HepG2 (cell line): ENCODE measurements around the gene RPS6KB1. TPM values are rescaled to one million over a fixed set of nuclear protein-coding genes. Genes with fewer than 3 reads are reported as not detected.
A peak's percentile ranks its signal among the peaks of the same experiment; 100 is the strongest.

Experiments
- ARHGAP35 ChIP-seq: sonication (generic); formaldehyde crosslinking; IDR thresholded peaks from 2 replicates; pipeline ENCODE4 v1.9.0; 2022; ENCODE audit warnings: mild to moderate bottlenecking, inconsistent platforms, moderate library complexity, missing genetic modification reagents, borderline replicate concordance
- BRCA1 ChIP-seq: sonication (generic); formaldehyde crosslinking; IDR thresholded peaks from 2 replicates; pipeline ENCODE4 v1.4.0; 2020; ENCODE audit warnings: missing genetic modification reagents
- HMGA1 ChIP-seq: sonication (generic); formaldehyde crosslinking; conservative IDR thresholded peaks from 2 replicates; pipeline ENCODE4 v1.4.0; 2020; ENCODE audit warnings: missing genetic modification reagents
- KLF9 ChIP-seq: IDR thresholded peaks from 2 replicates; pipeline ENCODE4 v1.6.1; 2016; ENCODE audit warnings: low read depth
- MYNN ChIP-seq: sonication (generic); formaldehyde crosslinking; IDR thresholded peaks from 2 replicates; pipeline ENCODE4 v1.4.0; 2020; ENCODE audit warnings: mild to moderate bottlenecking, low read depth, missing genetic modification reagents
- ZBTB42 ChIP-seq: sonication (generic); formaldehyde crosslinking; IDR thresholded peaks from 2 replicates; pipeline ENCODE4 v1.5.0; 2020; ENCODE audit warnings: mild to moderate bottlenecking, missing genetic modification reagents
- ZFY ChIP-seq: sonication (generic); formaldehyde crosslinking; IDR thresholded peaks from 2 replicates; pipeline ENCODE4 v1.4.0; 2020; ENCODE audit warnings: missing genetic modification reagents
- ZNF260 ChIP-seq: sonication (generic); formaldehyde crosslinking; IDR thresholded peaks from 2 replicates; pipeline ENCODE4 v1.4.0; 2020; ENCODE audit warnings: missing genetic modification reagents, low read depth, mild to moderate bottlenecking, borderline replicate concordance
- ZNF468 ChIP-seq: sonication (generic); formaldehyde crosslinking; IDR thresholded peaks from 2 replicates; pipeline ENCODE4 v1.8.0; 2022; ENCODE audit warnings: mild to moderate bottlenecking, moderate library complexity, missing genetic modification reagents
- ZNF501 ChIP-seq: sonication (generic); formaldehyde crosslinking; IDR thresholded peaks from 2 replicates; pipeline ENCODE4 v1.5.1; 2020; ENCODE audit warnings: mild to moderate bottlenecking, moderate library complexity, missing genetic modification reagents
- ZNF7 ChIP-seq: IDR thresholded peaks from 2 replicates; pipeline ENCODE4 v1.6.1; 2016; ENCODE audit warnings: missing biosample characterization, missing genetic modification reagents
- ZSCAN20 ChIP-seq: sonication (generic); formaldehyde crosslinking; IDR thresholded peaks from 2 replicates; pipeline ENCODE4 v1.4.0; 2020; ENCODE audit warnings: missing genetic modification reagents, mild to moderate bottlenecking, borderline replicate concordance
- polyA plus RNA-seq, 8 experiments: library from polyadenylated mRNA; depleted of rRNA in 3 of 8; stranded (reverse) in 7 of 8; unstranded in 1 of 8; fragments of >200 nt; fragmentation: Illumina TruSeq in 4 of 8; extraction: Trizol in 4 of 8; gene quantifications; 2 replicates each; pipeline versions ENCODE4 v1.2.1 to v1.2.3, GENCODE V29; 2011 to 2016; ENCODE audit warnings: low read depth in 4 of 8, missing spikeins in 1 of 8, mixed read lengths in 1 of 8; ENCODE audit not compliant: insufficient read depth in 1 of 8
- total RNA-seq, 5 experiments: library from RNA; depleted of rRNA; stranded (reverse); fragments of >200 nt; fragmentation: Illumina TruSeq; extraction: Trizol; gene quantifications; 2 replicates each; pipeline ENCODE4 v1.2.3, GENCODE V29; 2016; ENCODE audit warnings: low read depth in 1 of 5
- TF ChIP-seq, protein P1 (sequence below): sonication (generic); formaldehyde crosslinking; IDR thresholded peaks from 2 replicates; pipeline ENCODE4 v1.4.0; 2020; ENCODE audit warnings: mild to moderate bottlenecking, missing genetic modification reagents
- TF ChIP-seq, protein P2 (sequence below): sonication (generic); formaldehyde crosslinking; conservative IDR thresholded peaks from 2 replicates; pipeline ENCODE4 v1.8.1; 2023; ENCODE audit warnings: missing genetic modification reagents
- TF ChIP-seq, protein P3 (sequence below): sonication (generic); IDR thresholded peaks from 2 replicates; pipeline ENCODE4 v1.6.1; 2016; ENCODE audit warnings: low read depth, borderline replicate concordance
- TF ChIP-seq, protein P4 (sequence below): sonication (generic); formaldehyde crosslinking; IDR thresholded peaks from 2 replicates; pipeline ENCODE4 v1.4.0; 2020; ENCODE audit warnings: missing genetic modification reagents
- TF ChIP-seq, protein P5 (sequence below): sonication (generic); formaldehyde crosslinking; IDR thresholded peaks from 2 replicates; pipeline ENCODE4 v1.4.0; 2020; ENCODE audit warnings: low read depth, mild to moderate bottlenecking, missing genetic modification reagents
- TF ChIP-seq, protein P6 (sequence below): sonication (generic); formaldehyde crosslinking; IDR thresholded peaks from 2 replicates; pipeline ENCODE4 v1.4.0; 2020; ENCODE audit warnings: mild to moderate bottlenecking, missing genetic modification reagents

Gene RPS6KB1
- total and polyA plus RNA-seq, 2 of the 13 experiments (the other 11 are each of a cell fraction or from before 2014, with no cell fraction given) = 16.5 to 42.2 TPM

DNA sequence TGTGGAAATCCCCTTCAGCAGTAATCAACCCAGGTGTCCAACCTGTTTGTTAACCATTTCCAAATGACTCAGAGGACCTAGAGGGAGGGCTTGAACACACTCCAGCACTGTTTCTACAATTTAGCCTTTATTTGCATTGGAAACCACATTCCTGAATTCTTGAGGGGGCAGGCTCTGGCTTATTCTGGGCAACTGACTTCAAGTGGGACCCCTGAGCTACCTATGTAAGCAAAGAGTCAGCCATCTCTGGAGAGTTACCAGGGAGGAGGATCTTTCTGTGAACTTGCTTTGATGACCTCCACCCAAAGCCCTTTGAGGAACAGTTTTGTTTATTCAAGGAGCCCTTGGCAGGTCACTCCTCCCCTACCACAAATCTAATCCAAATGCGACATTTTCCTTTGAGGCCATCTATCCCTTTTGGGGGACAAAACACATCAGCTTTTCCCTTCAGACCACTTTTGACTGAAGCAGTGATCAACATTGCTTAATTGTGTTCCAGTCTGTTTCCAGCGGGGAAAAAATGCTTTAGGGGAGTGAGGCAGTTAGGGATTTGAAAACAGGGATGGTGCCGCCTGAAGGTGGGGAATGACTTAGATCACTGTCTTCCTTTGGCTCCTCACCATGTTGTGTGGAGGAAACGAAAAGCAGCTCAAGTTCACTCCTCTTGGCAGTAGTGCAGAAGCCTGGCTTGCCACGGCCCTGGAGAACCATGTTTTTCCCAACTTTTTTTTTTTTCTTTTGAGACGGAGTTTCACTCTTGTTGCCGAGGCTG lies 46.3 kb upstream of the RPS6KB1 start (continued):
- TF ChIP-seq ZNF7 (CRISPR knock-in tag) (no peak), MYNN (peak; percentile 44; the same call in 1 of the 2 replicates), ZFY (CRISPR knock-in tag) (peak; percentile 26; the same call in 1 of the 2 replicates), ZNF468 (no peak), ZSCAN20 (CRISPR knock-in tag) (0 out of 2 replicates have a peak, but pooled peaks have one; percentile 57), BRCA1 (peak; percentile 67; the same call in 1 of the 2 replicates), HMGA1 (CRISPR knock-in tag) (no peak), ZNF501 (CRISPR knock-in tag) (no peak; the same call in 1 of the 2 replicates), ARHGAP35 (CRISPR knock-in tag) (no peak), KLF9 (CRISPR knock-in tag) (no peak), ZNF260 (CRISPR knock-in tag) (no peak), ZBTB42 (CRISPR knock-in tag) (no peak)
- TF ChIP-seq, protein P1, sequence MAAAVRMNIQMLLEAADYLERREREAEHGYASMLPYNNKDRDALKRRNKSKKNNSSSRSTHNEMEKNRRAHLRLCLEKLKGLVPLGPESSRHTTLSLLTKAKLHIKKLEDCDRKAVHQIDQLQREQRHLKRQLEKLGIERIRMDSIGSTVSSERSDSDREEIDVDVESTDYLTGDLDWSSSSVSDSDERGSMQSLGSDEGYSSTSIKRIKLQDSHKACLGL (CRISPR knock-in tag) = no peak
- TF ChIP-seq, protein P2, sequence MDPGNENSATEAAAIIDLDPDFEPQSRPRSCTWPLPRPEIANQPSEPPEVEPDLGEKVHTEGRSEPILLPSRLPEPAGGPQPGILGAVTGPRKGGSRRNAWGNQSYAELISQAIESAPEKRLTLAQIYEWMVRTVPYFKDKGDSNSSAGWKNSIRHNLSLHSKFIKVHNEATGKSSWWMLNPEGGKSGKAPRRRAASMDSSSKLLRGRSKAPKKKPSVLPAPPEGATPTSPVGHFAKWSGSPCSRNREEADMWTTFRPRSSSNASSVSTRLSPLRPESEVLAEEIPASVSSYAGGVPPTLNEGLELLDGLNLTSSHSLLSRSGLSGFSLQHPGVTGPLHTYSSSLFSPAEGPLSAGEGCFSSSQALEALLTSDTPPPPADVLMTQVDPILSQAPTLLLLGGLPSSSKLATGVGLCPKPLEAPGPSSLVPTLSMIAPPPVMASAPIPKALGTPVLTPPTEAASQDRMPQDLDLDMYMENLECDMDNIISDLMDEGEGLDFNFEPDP = no peak
- TF ChIP-seq, protein P3, sequence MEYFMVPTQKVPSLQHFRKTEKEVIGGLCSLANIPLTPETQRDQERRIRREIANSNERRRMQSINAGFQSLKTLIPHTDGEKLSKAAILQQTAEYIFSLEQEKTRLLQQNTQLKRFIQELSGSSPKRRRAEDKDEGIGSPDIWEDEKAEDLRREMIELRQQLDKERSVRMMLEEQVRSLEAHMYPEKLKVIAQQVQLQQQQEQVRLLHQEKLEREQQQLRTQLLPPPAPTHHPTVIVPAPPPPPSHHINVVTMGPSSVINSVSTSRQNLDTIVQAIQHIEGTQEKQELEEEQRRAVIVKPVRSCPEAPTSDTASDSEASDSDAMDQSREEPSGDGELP = peak; percentile 58; the same call in 1 of the 2 replicates
- TF ChIP-seq, protein P4, sequence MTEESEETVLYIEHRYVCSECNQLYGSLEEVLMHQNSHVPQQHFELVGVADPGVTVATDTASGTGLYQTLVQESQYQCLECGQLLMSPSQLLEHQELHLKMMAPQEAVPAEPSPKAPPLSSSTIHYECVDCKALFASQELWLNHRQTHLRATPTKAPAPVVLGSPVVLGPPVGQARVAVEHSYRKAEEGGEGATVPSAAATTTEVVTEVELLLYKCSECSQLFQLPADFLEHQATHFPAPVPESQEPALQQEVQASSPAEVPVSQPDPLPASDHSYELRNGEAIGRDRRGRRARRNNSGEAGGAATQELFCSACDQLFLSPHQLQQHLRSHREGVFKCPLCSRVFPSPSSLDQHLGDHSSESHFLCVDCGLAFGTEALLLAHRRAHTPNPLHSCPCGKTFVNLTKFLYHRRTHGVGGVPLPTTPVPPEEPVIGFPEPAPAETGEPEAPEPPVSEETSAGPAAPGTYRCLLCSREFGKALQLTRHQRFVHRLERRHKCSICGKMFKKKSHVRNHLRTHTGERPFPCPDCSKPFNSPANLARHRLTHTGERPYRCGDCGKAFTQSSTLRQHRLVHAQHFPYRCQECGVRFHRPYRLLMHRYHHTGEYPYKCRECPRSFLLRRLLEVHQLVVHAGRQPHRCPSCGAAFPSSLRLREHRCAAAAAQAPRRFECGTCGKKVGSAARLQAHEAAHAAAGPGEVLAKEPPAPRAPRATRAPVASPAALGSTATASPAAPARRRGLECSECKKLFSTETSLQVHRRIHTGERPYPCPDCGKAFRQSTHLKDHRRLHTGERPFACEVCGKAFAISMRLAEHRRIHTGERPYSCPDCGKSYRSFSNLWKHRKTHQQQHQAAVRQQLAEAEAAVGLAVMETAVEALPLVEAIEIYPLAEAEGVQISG = peak; percentile 70
- TF ChIP-seq, protein P5, sequence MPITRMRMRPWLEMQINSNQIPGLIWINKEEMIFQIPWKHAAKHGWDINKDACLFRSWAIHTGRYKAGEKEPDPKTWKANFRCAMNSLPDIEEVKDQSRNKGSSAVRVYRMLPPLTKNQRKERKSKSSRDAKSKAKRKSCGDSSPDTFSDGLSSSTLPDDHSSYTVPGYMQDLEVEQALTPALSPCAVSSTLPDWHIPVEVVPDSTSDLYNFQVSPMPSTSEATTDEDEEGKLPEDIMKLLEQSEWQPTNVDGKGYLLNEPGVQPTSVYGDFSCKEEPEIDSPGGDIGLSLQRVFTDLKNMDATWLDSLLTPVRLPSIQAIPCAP (CRISPR knock-in tag) = no peak
- TF ChIP-seq, protein P6, sequence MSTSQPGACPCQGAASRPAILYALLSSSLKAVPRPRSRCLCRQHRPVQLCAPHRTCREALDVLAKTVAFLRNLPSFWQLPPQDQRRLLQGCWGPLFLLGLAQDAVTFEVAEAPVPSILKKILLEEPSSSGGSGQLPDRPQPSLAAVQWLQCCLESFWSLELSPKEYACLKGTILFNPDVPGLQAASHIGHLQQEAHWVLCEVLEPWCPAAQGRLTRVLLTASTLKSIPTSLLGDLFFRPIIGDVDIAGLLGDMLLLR (CRISPR knock-in tag) = no peak
